HG03095 (cell line): ENCODE data around the gene STIP1.
A peak's percentile ranks its signal among the peaks of the same experiment; 100 is the strongest.

Experiments used
- ATAC-seq: cut with Tn5 transposase; IDR thresholded peaks from one replicate; pipeline ENCODE4 v1.9.1; 2021; ENCODE audit warnings: moderate library complexity; ENCODE audit not compliant: unreplicated experiment

Gene STIP1

DNA sequence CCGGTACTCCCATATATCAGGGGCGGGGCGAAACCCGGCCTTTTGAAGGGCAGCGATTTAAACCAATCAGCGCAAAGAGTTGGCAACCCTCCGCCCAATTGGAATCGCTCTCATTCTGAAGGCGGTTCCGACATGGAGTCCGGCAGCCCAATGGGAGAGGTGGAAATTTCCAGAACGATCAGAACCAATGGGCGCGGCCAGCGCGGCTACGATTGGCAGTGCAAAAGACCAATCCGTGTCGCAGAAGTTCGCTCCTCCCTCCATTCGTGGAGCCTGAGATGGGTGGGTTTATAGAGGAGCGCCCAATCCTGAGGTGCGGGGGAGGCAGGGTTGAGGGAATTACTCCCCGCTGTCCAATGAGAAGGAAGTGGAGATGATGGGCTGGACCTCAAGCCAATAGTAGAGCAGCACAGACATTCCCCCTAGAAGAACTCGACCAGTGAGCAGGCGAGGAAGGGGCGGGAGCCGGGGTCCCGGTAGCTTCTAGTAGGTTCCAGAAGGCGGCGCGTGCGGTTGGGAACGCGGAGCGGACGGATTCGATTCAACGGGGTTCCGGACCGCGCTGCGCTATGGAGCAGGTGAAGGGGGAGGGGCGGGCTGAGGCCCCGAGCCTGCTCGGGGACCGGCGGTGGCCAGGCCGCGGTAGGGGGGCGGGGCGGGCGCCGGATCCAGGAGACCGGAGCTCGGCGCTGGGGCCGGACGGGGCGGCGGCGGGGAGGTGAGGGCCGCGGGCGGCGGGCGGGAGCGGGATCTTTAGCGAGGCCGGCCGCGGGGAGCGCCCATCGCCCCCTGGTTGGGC, at the start of gene STIP1:
Gene STIP1, plus strand, starts transcription at position 479 of the 799 bp plus-strand sequence. Its CDS starts 91 bp downstream, at position 570.
- peak; percentile 72 for ATAC-seq

DNA sequence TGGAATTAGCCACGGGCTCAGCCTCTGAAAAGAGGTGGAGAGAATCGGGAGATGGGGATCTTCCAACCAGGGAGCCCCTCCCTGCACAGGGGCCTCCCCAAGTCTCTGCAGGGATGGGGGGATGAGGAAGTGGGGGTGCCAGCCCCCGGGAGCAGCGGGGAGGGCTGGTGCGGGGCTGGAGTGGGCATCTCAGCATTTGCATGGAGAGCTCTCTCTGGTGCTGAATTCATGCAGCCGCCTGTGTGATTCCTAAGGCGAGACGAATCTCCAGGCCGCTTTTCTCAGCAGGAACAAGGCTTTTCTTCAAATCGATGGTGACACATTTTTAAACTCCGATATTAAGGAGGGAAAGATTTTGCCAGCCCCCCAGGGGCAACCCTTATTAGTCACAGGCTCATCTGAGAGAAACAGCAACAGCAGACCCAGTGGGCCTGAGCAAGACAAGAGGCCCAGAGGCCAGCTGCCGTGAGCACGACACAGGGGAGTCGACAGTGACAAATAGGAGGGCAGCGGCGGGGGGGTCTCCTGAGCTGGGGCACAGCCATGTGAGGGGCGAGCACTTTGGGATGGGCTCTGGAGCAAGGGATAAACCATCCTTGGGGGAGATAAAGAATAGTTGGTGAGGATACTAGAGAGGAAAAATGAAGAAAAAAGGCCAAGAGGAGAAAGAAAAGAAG, 49.1 kb upstream of the STIP1 start:
- ATAC-seq, result no peak

DNA sequence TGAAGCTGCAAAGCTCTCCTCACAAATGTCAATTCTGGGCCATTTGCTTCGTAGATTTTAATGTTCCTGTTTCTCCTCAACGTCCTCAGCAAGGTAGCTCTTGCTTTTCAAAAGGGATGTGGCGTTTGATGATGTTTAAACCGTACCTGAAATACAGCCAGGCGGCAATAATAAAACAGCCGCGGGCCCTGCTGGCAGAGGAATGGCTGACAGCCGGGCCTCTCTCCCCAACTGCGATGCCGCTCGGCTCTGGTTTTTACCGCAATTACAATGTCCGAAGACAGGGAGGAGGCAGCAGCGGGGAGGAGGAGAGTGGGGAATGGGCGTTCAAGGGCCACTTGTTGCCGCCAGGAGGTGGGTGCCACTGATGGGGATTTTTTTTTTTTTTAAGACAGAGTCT, 47.6 kb upstream of the STIP1 start:
- no peak for ATAC-seq

DNA sequence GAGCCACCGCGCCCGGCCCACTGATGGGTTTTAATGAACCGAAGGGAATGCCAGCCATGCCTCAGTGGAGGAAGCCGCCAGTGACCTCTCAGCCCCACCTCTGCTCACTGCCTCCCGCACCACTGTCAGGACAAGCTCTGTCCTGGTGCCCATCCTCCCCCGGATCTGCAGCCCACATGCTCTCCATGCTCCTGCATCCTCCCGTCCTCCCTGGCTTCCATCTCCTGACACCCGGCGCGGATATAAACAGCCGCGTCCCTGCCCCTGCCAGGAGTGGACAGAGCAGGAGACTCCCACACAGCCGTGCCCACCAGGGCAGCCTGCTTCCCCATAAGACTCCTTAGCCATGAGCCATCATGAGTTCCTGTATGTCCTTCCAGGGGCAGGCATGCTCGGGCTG, 46.9 kb upstream of the STIP1 start:
- ATAC-seq, result no peak

DNA sequence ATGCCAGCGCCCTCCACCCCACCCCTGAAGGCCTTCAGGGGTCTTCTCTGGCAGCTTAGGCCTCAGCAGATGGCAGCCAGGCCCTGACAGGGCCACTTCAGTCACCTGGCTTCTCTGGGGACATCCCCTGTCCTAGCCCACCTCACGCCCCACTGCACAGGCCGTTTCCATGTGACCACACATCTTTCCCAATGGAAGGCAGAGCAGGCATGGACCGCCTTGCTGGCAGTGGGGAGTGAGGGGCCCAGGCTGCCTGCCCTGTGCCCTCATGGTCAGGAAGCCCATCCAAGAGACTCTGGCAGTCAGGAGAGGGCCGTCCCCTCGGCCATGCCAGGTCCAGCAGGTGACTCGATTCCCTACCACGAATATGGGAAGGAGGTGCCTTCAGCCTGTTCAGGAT, 45.9 kb upstream of the STIP1 start:
- no peak for ATAC-seq

DNA sequence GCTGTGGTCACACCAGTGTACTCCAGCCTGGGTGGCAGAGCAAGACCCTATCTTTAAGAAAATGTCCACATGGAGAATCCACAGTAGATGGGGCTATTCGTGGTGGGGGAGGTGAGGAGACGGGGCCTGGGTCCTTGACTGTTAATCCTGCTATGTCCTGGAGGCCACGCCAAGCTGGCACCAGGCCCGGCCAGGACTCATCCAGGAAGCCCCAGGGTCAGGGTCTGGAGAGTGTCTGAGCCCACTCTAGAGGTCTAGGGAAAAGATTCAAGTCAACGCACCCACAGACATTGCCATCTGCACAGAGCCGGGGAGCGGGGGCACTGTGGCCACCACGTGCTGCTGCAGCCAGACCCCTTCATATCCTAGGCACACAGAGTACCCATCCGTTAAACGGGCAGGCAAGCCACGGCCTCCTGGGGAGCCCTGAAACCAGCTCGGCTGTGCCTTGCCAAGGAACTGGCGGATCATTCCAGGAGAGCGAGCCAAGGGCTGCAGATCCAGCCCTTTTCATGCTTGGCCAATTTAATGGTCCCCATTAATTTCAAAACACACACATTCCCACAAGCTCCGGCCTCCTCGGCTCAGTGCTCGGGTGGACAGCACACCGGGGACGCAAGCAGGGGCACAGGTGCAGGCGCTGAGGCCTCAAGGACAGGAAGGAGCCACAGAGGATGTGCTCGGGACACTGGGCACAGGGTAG, 44.7 kb upstream of the STIP1 start:
- ATAC-seq, result no peak

DNA sequence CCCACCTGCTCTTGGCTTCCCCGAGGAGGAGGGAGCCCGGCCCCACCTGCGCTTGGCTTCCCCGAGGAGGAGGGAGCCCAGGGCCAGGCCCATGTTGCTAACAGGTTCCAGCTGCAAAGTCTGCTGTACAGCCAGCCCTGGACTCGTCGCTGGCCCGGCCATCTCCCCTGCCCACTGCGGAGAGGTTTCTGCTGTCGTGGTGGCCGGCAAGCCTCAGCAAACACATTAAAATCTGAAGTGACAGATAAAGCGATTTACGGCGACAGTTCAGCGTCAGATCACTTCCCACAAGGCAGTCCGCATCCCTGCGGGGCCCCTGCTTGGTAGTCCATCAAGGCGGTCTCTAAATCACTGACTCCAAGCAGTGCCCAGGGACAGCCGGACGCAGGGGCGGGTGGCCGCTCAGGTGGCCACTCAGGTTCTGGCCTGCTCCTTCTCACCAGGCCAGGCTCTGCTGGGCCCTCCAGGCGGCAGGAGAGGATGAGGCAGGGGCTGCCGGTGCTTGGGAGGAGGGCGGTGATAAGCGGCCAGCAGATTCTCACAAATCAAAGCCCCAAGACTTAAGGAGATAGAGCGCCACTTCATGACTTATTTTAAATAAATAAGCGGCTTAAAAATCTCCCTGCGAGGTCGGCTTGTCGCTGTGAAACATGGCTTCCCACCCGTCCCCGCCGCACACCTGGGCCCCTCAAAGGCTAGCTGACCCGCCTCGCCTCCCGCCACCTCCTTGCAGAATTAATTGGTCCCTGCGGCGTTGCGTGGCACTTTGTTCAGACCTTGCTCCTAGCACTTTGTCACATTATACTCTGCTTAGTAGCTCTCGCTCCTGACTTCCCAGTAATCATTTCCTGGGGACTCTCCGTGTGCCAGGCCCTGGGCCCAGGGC, 41.1 kb upstream of the STIP1 start:
- no peak for ATAC-seq

DNA sequence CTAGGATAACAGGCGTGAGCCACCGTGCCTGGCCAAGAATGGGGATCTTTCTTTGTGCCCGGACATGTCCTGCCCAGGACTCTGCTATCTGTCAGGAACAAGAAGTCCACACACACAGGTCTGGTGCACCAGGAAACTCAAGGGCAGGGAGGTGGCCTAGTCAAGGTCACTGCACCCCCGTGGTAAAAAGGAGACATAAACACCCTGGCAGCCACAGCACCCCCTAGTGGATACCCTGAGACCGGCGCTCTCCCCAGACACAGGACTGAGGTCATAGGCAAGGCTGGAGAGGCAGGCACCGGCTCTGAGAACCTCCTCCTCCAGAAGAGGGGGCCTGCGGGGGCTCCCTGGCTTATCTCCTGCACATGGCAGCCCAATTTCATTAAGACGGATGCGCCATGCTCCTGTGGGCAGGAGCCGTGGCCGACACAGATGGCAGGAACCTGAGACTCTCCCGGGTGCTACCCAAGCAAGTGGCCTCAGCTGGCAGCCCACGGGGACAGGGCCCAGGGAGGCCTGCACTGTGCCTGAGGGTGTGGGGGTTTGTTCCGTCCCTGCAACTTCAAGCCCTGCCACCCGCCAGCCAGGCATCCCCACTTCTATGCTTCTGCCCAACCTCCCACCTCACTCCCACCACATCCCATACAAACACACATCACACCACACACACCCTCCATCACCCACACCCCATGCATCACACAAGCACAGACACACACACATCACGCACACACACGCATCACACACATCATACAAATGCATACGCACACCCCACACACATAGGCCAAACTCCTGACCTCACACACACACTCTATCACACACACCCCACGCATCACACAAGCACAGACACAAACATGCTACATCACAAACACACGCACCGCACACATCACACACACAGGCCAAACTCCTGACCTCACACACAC, 39.7 kb upstream of the STIP1 start:
- ATAC-seq, result no peak

DNA sequence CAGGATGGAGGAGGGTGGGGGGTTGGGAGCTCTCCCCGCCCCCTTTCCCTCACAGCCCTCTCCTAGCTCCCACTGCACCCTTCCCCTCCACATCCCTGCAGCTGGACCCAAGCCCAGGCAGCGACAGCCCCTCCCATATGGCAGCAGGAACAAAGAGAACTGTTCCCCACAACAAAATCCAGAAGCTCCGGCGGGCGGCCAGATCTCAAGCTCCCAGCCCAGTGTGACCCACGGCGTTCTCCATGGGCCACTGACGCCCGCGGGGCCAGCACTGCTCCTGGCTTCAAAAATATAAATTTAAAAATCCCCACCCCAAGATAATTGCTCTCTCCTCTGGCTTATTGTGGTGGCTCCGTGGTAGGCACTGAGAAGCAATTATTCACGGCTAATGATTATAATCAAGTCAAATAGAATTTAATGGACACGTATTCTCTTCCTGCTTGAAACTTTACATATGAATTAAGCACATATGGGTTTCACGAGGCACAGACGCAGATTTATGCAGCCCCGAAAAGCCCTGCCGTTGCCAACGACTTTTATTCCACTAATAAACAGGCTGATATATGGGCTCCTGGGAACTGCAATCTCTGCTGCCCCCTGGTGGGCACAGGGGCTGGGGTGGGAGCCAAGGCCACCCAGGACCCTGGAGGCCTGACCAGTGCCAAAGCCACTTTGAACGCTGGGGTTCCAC, 37.6 kb upstream of the STIP1 start:
- ATAC-seq, result no peak

DNA sequence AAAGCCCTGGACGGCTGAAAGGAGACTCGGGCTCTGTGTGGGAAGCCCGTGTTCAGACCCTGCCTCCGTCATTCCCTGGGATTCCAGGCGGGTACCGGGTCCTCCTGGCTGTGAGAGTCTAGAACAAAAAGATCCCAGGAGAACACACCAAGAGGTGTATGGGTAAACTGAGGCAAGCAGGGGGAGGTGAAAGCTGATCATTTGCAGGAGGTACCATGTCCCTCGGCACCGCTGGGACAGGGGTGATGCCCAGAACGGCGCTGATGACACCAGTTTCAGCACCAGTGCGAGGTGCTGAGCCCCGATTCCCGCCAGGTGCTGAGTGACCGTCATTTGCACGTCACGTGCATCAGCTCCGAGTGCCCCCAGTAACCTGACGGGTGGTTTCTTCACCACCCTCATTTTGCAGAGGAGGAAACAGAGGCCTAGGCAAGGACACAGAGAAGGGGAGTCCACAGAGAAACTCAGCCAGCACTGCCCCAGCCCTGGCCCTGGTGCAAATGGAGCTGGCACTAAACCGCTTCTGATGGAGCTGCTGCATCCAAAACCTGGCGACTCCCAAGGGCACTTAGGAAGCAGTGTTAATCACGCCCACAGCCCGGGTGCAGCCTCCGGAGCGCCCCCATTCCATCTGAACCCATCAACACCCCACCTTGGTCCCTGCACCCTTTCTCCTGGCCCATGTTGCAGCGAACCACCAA, 36.9 kb upstream of the STIP1 start:
- ATAC-seq, result no peak

DNA sequence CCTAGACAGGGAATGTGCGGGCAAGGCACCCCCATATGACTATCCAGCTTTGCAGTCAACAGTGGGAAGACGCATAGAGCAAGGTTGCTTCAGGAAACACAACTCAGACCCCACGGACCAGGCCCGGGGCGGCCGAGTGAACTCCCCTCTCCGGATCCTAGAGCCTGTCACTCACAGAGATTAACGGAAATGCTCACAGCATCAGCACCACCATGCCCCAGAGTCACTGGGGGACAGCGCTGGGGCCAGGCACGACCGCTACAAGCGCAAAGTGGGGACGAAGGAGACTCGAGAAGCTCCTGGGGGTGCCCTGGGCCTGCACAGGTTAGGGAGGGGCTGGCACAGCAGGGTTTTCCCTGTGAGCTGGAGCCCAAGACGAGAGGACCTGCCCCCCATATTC, 35.9 kb upstream of the STIP1 start:
- no peak for ATAC-seq

DNA sequence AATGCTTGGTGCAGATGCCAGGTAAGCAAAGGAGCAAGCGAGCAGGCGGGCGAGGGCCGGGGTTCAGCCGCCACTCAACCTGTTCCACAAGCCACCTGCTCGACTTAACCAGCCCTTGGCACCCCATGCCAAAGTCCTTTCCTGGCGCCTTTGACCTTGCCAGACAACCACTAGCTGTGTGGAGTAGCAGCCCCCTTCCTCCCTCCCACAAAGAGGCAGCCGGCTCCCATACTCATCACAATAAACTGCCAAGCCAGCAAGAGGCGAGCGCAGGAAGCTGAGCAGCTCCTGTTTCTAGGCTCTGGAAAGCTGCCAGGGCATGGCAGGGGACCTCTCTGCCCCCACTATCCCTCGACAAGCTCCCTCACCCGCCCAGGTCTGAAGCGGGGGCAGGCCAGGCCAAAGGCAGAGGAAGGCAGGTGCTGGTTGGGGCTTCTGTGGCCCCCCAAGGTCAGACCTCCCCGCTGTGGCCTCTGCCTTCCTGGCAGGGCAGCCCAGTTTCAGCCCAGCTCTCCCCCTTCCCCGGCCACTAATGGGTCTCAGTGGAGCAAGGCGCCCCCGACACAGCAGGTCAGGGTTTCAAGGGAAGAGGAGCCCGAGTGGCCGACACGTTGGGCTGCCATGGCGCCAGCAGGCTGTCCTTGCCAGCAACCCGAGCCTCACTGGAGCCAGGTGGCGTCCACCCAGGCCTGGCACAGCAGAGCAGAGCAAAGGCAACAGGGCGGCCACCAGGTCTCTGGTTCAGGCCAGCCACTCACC, 35.3 kb upstream of the STIP1 start:
- no peak for ATAC-seq

DNA sequence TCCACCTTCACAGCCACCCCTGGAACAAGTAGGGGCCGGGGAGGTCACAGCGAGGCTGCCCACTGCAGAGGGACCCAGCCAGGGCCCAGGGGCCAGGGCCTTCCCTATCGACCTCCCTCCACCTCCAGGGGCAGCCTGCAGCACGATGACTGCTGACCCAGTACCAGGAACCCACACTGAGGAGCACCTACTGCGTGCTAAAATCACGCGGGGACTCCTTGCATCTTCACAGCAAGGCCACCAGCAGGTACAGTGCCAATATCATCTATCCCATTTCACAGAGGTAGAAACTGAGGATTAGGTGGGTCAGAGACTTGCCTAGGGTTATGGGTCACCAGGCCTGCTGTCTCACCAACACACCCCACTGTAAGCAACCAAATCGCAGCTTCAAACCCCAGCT, 34.6 kb upstream of the STIP1 start:
- no peak for ATAC-seq

DNA sequence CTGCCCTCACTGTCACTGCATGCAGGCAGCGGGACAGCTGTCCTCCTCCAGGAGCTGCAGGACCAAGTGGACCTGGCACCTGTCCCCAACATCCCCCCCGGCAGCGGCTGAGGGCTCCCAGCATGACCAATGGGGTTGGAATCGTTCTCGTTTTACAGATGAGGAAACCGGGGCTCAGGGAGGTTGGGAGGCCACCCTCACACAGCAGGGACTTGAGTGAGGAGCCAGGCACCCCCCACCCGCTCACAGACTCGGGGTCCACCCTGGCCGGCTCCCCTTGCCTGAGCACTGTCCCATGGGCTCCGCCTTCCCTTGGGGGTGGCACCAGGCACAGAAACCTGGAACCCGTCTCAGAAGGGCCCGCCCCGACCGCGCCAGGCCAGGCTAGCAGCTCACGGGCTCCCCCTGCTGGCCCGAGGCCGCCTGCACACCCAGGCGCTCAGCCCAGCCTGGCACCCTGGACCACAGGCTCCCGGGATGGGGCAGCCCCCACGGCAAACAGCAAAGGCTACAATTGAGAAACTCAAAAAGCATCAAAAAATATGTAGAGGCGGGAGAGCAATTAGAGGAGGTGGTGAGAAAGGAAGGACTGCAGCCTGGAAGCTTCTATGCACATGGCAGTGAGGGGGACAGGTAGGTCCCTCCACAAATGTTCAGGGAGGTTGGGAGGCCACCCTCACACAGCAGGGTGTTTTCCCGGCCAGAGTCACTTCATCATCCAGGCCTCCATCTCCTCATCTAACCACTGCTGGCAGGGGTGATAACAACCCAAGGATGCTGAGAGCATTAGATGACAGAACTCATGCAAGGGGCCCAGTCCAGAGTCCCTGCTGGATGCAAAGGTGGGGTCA, 32.9 kb upstream of the STIP1 start:
- ATAC-seq, result no peak

DNA sequence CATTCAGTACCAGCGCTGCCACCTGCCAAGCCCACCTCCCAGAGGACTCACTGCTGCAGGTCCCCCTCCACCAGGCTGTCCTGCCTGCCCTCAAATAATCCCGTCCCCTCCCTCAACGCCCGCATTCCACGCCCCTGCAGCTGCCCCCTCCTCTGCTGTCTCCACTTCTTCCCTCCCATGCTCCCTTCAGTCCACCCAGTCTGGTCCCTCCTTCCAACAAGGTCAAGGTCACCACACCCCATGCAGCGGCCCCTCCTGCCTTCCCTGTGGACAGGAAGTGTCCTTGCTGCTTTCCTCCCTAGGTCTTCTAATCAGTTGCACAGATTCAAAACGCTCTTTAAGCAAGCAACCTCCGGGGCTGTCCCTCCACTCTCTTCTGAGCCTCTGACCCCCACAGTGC, 32.2 kb upstream of the STIP1 start:
- no peak for ATAC-seq

DNA sequence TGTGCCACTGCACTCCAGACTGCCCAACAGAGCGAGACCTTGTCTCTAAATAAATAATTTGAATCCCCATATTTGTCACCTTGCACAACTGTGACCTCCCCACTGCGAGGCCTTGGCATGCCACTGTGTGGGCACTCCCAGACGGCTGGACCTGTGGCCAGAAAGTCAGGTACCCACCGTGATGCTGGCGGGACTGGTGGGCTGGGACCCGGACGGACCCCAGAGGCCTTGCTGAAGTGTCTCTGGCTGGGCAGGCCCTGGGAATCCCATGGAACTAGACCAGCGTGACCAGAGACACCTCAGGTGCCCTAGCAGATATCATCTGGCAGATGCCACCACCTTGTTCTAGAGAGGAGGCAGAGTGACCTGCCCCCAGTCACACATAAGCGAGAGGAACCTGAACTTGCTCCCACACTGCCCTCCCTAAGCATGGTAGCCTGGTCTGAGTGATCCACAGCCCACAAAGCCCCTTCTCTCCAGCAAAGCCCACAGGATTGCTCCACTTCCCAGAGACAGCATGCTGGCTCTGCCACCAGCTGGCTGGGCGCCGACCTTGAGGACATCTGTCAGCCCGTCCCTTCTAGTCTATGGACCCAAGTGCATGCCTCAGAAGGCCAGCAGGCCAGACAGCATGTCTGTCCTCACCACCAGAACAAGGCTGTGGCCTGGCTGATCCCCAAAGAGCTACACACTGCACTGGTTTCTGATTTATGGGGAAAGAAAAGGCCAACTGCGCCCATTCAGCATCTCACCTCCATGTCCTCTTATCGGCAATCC, 29.5 kb upstream of the STIP1 start:
- no peak for ATAC-seq
